GM18499 (cell line): ENCODE measurements around the gene PRSS27.

ENCODE experiments used
- ATAC-seq: cut with Tn5 transposase; IDR thresholded peaks from one replicate; pipeline ENCODE4 v1.9.1; 2021; ENCODE audit warnings: moderate number of reproducible peaks; ENCODE audit not compliant: insufficient read depth, unreplicated experiment

Gene PRSS27

GRCh38 chr16:2711370-2712062 is 8.5 kb downstream of the PRSS27 start:
- ATAC-seq = no peak

- no peak for ATAC-seq
Measured at GRCh38 chr16:2710711-2711231, 9.3 kb downstream of the PRSS27 start.

GRCh38 chr16:2710021-2710710 is 9.9 kb downstream of the PRSS27 start:
- no peak for ATAC-seq

- ATAC-seq = no peak
Measured at GRCh38 chr16:2709588-2709984, 10.4 kb downstream of the PRSS27 start.

GRCh38 chr16:2708955-2709587 is 11.0 kb downstream of the PRSS27 start:
- ATAC-seq = no peak

- no peak for ATAC-seq
Measured at GRCh38 chr16:2708290-2708639, 11.8 kb downstream of the PRSS27 start.

- no peak for ATAC-seq
Measured at GRCh38 chr16:2707368-2708289, 12.4 kb downstream of the PRSS27 start.

GRCh38 chr16:2706611-2707311 is 13.3 kb downstream of the PRSS27 start:
- ATAC-seq = no peak

GRCh38 chr16:2706085-2706484 is 13.9 kb downstream of the PRSS27 start:
- no peak for ATAC-seq

GRCh38 chr16:2705351-2705750 is 14.7 kb downstream of the PRSS27 start:
- no peak for ATAC-seq

- no peak for ATAC-seq
Measured at GRCh38 chr16:2704983-2705275, 15.1 kb downstream of the PRSS27 start.

GRCh38 chr16:2704166-2704982 is 15.7 kb downstream of the PRSS27 start:
- ATAC-seq = no peak

GRCh38 chr16:2702871-2703745 is 16.9 kb downstream of the PRSS27 start:
- ATAC-seq = no peak

- ATAC-seq = no peak
Measured at GRCh38 chr16:2702438-2702825, 17.6 kb downstream of the PRSS27 start.

GRCh38 chr16:2701713-2702437 is 18.1 kb downstream of the PRSS27 start:
- no peak for ATAC-seq

- ATAC-seq = no peak
Measured at GRCh38 chr16:2701272-2701671, 18.8 kb downstream of the PRSS27 start.

- ATAC-seq = no peak
Measured at GRCh38 chr16:2700786-2701185, 19.2 kb downstream of the PRSS27 start.
